Left cardiac atrium (tissue), 4 donors: Measurements from ENCODE around the gene CBLN1. TPM values are rescaled to one million over a fixed set of nuclear protein-coding genes. Genes with fewer than 3 reads are reported as not detected.

Experiments used
- ATAC-seq, 2 donors: fragments of 200-7000 bp; cut with Tn5 transposase; one replicate each; pipeline ENCODE4 v1.9.1; 2020; ENCODE audit warnings: mild to moderate bottlenecking in 2 of 2, moderate library complexity in 2 of 2
- DNase-seq: peaks from one replicate; pipeline ENCODE4 v3.0.0-alpha.2; 2020
- intact Hi-C, 2 donors: fragments of 100-400 bp; cut with DNase I; formaldehyde crosslinking; loops; one replicate each; pipeline versions ENCODE4 v1.14.1 to v1.15.1; 2022 to 2023
- total RNA-seq, 2 donors: library from RNA; stranded (reverse); fragmentation: NEBNext Ultra II Directional; extraction: Animal tissue kit (Norgen Biotek cat#: 25700); gene quantifications; one replicate each; pipeline ENCODE4 v1.2.1, GENCODE V29; 2021
- donor health status: DM: no; HTN: yes; CAD: no.
- donor health status: DM: no; HTN: yes; CAD: no; lungs with severe emphysema.
- donor health status: DM: yes; HTN: yes; CAD: no.
- donor health status: Dilated cardiomyopathy.

Gene CBLN1
- total RNA-seq, 2 donors from 2014 or later: 0.89 to 1.9 TPM

- intact Hi-C loops: no loop called here
- DNase-seq (no peak), ATAC-seq (no peak)
These were observed 2.5 kb downstream of the CBLN1 start for GRCh38 chr16:49278944-49279725.

GRCh38 chr16:49278567-49278827 lies 3.1 kb downstream of the CBLN1 start:
- DNase-seq (no peak), ATAC-seq (no peak)
- intact Hi-C loops: no loop called here

- intact Hi-C loops: no loop called here
- DNase-seq (no peak), ATAC-seq (no peak)
These were observed 3.7 kb downstream of the CBLN1 start for GRCh38 chr16:49277766-49278566.

- intact Hi-C loops: no loop called here
- no peak for ATAC-seq
- DNase-seq: no peak
These were observed 4.3 kb downstream of the CBLN1 start for GRCh38 chr16:49277386-49277742.

- no peak for DNase-seq
- intact Hi-C loops: no loop called here
- ATAC-seq: no peak
These were observed 4.8 kb downstream of the CBLN1 start for GRCh38 chr16:49276646-49277385.

GRCh38 chr16:49275870-49276269 lies 5.8 kb downstream of the CBLN1 start:
- ATAC-seq: no peak
- DNase-seq: no peak
- intact Hi-C loops: no loop called here

- DNase-seq (no peak), ATAC-seq (no peak)
- intact Hi-C loops: no loop called here
These were observed 6.4 kb downstream of the CBLN1 start for GRCh38 chr16:49275050-49275730.

- ATAC-seq (no peak), DNase-seq (no peak)
- intact Hi-C loops: no loop called here
These were observed 7.0 kb downstream of the CBLN1 start for GRCh38 chr16:49274591-49274990.

- ATAC-seq (no peak), DNase-seq (no peak)
- intact Hi-C loops: no loop called here
These were observed 7.9 kb downstream of the CBLN1 start for GRCh38 chr16:49273771-49274170.

- ATAC-seq (no peak), DNase-seq (no peak)
- intact Hi-C loops: no loop called here
These were observed 10.3 kb downstream of the CBLN1 start for GRCh38 chr16:49271363-49271762.

GRCh38 chr16:49269201-49269600 lies 12.4 kb downstream of the CBLN1 start:
- DNase-seq: no peak
- intact Hi-C loops: no loop called here
- ATAC-seq: no peak

GRCh38 chr16:49268667-49269066 lies 13.0 kb downstream of the CBLN1 start:
- no peak for ATAC-seq
- intact Hi-C loops: no loop called here
- DNase-seq: no peak

GRCh38 chr16:49262501-49262900 lies 19.1 kb downstream of the CBLN1 start:
- ATAC-seq (no peak), DNase-seq (no peak)
- intact Hi-C loops: no loop called here

- intact Hi-C loops: no loop called here
- DNase-seq (no peak), ATAC-seq (no peak)
These were observed 19.7 kb downstream of the CBLN1 start for GRCh38 chr16:49261930-49262329.

- intact Hi-C loops: no loop called here
- no peak for ATAC-seq
- no peak for DNase-seq
These were observed 20.6 kb downstream of the CBLN1 start for GRCh38 chr16:49260956-49261530.

GRCh38 chr16:49260253-49260652 lies 21.4 kb downstream of the CBLN1 start:
- no peak for DNase-seq
- no peak for ATAC-seq
- intact Hi-C loops: no loop called here

- DNase-seq: no peak
- no peak for ATAC-seq
- intact Hi-C loops: no loop called here
These were observed 22.3 kb downstream of the CBLN1 start for GRCh38 chr16:49259330-49259729.

- ATAC-seq (no peak), DNase-seq (no peak)
- intact Hi-C loops: no loop called here
These were observed 30.9 kb downstream of the CBLN1 start for GRCh38 chr16:49250689-49251088.

GRCh38 chr16:49248227-49248626 lies 33.4 kb downstream of the CBLN1 start:
- intact Hi-C loops: no loop called here
- no peak for ATAC-seq
- no peak for DNase-seq

- DNase-seq: no peak
- no peak for ATAC-seq
- intact Hi-C loops: no loop called here
These were observed 45.4 kb downstream of the CBLN1 start for GRCh38 chr16:49236216-49236615.
